ENCODE results near the gene ASPSCR1.

ASPSCR1 gene

DNA sequence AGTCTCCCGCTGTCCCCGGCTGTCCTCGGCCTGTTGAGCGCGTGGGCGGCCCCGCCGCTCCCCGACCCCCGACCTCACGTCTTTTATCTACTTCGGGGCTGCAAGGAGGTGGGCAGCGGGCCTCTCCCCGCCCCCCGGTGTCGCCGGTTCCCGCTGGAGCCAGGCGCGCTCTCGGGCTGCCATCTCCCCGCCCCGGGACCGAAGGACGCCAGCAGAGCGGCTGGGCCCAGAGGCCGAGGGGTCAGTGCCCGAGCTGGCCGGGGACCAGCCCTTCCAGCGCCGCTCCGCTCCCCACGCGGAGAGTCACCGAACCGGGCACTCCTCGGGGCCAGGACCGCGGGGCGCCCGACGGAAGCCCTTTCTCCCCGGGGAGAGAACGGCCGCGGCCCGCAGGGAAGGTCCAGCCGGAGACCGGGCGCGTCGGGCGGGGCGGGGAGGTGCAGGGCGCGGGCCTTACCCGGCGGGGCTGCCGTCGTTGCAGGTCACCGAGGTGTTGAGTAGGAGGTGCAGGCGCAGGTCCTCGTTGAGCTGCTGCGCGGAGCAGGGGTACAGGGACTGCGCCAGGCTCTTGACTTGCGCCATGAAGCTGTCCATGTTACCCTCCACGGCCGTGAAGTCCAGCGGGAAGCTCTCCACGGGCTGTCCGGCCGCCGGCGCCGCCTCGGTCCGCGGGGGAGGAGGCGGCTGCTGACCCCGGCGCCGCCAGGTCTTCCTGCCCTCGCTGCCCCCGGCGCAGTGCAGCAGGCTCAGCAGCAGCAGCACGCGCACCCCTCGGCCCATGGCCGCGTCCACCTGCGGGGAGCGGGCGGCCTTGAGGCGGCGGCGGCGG is 17.1 kb upstream of the ASPSCR1 start:
- DNase-seq (ENCODE audit: low read depth, low spot score) = no peak

DNA sequence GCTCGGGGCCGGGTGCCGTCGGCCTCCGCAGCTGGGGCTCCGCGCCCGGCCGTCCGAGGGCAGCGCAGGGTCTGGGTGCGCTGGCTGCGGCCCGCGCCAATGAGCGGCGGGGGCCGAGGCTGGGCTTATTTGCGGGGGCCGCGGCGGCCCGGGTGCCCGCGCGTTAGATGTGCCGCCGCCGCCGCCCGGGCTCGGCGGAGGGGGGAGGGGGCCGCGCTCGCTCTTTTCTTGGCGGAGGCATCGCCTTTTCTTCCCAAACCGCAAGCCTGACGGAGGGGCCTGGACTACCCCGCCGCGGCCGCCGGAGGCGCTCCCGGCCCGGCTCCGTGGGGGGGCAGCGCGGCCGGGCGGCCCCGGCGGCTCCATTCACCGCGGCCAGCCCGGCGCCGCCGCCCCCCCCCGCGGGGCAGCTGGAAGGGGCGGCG is 16.3 kb upstream of the ASPSCR1 start, which contains the start of gene NOTUM:
TSS of gene NOTUM (minus strand) at position 101 of the 425 bp plus-strand sequence. CDS start 278 bp downstream, outside the sequence.
- DNase-seq (ENCODE audit: low read depth, low spot score) = no peak

DNA sequence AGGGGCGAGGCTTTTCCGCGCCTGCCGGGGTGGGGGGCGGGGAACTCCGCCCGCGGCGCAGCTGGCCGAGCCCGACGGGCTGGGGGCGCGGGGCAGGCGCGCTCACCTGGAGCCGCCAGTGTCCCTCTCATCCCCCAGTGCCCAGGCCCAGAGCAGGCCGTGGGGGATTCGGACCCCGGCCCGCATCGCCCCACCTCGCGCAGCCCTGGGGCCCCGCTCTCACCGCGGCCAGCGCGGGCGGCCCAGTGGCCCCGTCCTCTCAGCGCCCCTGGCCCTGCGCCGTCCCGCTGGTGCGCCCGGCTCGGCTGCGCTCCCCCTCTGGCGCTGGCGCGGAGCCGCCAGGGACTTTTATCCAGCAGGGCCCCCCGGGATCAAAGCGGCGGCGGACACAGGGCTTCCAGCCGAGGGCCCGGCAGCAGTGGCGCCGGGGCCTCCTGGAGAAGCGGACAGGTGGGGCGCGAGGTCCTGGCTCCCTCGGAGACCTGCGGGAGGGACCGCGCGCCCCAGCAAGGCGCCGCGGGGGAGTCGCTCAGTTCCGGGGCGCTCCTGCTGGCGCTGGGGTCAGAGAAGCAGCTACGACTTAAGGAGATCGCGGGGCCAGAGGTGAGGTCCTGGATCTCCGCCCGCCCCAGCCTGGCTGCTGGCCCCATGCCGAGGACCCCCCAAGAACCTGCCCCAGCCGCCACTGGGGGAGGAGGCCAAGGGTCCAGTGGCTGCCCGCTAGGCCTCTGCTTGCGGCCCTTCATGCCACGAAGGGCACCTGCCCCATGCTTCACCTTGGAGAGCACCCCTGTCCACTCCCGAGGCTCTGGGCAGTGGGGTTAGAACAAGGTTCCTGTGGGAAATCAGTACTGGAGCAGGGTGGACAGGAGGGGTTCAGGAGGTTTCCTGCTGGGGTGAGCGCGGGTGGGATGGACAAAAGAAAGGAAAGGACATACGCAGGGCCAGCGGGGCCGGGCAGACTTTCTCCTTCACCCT is 15.6 kb upstream of the ASPSCR1 start:
- no peak for DNase-seq (ENCODE audit: low read depth, low spot score)

DNA sequence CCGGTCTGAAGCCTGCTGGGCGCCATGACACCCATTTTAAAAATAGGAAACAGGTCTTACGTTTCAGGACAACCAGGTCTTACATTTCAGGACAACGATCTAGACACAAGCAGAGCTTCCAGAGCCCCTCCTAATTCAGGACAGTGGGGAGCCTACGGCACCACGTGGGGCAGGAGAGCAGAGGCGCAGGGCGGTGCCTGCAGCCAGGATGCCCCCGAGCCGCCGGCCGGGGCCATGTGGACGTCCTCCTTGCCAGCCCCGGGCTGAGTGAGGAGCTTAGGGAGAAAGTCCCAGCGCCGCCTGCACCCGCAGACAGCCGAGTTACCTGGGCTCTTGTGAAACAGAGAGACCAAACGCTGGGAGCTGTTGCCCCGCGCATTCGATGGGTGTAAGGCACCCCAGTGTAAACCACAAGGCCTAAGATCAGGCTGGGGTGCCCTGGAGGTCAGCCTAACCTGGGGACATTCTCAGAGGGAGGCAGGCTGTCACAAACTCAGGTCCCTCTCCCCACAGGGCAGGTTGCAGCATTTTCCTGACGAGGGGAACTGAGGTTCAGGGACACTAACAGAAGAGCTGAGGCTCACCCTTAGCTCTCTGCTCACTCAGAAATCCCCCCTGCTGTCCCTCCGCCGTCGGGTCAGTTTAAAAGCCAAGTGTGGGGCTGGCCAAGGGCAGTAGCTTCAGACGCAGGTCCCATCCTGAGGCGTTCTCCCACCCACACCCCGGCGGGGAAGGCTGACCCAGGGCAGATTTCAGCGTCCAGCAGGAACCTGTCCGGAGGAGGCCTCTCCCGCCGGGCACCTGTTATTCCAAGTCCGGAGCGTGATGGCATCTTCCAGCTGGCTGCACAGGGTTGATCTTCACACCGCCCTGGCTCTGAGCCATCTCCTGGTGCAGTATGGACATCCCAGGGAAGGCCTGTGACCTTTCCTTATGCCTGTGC is 14.7 kb upstream of the ASPSCR1 start:
- no peak for DNase-seq (ENCODE audit: low read depth, low spot score)

DNA sequence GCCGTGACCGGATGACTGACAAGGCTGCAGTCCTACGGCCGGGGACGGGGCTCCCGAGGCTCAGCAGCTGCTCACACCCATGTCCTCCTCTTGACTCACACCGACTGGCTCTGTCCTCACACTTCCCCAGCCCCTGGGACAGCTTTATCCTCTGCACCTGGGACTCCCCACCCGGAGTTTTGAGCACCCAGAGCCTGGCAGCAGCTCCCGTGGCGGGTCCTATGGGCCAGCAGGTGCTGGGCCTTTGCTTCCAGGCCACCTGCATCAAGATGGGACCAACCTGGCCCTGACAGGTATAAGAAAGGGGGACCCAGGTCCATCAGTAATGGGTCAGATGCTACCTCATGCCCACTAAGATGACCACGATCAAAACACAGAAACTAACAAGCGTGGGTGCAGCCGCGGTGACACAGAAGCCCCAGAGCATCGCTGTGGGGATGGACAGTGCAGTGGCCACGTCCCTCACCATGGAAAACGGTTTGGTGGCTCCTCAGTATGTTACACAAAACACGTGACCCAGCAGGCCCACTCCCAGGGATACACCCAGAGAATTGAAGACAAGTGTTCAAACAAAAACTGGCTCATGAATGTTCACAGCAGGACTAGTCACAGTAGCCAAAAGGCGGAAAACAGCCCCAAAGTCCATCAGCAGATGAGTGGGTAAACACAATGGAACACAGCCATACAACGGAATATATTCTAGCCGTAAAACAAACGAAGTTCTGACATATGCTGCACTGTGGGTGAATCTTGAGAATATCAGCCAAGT is 13.2 kb upstream of the ASPSCR1 start:
- no peak for DNase-seq (ENCODE audit: low read depth, low spot score)

DNA sequence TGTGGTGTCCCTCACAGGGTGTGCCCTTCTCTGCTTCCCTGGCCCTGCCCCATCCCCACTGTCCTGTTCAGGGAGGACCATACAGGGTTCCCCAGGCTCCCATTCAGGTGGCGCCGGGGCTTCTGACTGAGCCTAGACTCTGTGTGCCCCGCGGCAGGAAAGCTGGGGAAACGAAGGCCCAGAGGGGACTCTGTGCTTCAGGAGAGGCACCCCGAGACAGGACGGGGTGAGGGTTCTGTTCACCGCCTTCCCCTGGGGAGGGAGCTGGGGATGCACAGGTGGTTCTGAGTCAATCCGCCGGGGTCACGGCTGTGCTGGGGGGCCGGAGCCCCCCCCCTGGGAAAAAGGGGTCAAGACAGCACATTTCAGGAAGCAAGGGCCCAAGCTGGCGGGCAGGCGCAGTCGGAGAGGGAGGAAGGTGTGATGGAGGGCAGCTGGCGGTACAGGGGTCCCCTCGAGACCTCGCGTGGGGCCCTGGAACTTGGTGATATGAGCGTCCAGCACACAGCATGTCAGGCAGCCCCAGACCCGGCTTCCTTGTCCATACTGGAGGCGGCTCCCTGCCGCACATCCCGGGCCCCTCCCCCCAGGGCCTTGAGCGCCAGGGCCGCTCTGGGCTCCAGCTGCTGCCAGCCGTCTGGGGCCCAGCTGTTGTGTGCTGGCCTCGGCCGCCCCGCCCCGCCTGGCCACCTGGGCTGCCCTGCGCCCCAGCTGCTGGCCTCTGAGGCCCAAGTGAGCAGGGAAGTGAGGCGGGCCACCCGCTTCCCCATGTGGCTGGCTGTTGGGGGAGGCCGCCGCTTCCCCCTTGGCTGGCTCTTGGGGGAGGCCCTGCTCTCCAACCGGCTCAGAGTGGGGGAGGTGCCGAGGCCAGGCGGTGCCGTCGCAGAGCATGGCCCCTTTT is 10.8 kb upstream of the ASPSCR1 start:
- no peak for DNase-seq (ENCODE audit: low read depth, low spot score)

DNA sequence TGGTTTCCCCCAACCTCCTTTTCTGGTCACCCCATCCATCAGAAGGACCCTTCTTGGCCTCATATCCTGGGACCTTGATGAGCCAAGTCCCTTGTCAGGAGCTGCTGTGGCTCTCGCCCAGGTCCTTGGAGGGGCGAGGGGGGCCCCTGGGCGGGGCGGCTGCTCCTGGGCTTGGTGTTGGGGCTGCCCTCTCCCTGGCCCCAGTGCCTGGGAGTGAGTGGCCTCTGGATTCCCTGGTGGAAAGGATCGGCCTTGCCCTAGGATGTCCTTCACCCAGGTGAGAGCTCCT is 10.2 kb upstream of the ASPSCR1 start:
- no peak for DNase-seq (ENCODE audit: low read depth, low spot score)

DNA sequence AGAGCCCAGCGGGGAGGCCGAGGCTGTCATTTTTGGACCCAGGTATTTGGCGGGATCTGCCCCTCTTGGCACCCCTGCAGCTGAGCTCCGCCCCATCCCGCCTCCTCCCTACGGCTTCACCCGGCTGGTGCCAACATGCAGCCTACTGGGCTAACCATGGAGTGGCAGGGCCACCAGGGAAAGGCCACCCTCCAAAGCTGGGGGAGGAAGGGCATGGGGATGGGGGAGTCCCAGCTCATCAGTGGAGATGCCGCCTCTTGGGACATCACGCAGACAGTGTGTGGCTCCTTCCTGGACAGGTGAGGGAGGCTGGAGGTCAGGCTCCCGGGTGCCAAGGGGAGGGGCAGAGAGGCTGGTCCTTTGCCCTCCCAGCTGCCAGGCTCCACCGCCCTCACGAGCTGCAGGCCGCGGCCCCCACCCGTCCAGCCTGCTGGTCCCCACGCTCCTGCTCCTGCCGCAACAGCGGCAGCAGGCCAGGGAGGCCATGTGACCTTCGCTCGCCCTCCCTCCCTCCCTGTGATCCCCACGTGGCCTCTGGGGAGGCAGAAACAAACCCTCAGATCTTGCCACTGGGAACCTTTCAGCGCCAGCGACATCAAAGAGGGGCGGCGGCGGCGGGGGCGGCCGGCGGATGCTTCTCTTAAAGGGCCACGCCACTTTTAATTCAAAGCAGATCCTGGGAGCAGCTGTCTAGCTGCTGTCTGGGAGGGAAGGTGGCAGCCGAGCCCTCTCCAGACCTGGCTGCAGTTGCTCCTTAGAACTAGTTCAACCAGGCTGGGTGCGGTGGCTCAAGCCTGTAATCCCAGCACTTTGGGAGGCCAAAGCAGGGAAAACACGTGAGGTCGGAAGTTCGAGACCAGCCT is 9.7 kb upstream of the ASPSCR1 start:
- peak; percentile 61 for DNase-seq (ENCODE audit: low read depth, low spot score)

DNA sequence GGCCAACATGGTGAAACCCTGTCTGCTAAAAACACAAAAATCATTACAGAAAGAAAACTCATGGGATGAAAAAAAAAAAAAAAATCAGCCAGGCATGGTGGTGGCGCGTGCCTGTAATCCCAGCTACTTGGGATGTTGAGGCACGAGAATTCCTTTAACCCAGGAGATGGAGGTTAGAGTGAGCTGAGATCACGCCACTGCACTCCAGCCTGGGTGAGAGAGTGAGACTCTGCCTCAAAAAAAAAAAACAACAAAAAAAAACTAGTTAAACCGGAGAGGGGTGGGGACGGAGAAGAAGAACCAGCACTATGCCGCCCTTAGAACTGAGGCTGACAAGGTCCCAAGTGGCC is 9.1 kb upstream of the ASPSCR1 start:
- DNase-seq (ENCODE audit: low read depth, low spot score) = no peak

DNA sequence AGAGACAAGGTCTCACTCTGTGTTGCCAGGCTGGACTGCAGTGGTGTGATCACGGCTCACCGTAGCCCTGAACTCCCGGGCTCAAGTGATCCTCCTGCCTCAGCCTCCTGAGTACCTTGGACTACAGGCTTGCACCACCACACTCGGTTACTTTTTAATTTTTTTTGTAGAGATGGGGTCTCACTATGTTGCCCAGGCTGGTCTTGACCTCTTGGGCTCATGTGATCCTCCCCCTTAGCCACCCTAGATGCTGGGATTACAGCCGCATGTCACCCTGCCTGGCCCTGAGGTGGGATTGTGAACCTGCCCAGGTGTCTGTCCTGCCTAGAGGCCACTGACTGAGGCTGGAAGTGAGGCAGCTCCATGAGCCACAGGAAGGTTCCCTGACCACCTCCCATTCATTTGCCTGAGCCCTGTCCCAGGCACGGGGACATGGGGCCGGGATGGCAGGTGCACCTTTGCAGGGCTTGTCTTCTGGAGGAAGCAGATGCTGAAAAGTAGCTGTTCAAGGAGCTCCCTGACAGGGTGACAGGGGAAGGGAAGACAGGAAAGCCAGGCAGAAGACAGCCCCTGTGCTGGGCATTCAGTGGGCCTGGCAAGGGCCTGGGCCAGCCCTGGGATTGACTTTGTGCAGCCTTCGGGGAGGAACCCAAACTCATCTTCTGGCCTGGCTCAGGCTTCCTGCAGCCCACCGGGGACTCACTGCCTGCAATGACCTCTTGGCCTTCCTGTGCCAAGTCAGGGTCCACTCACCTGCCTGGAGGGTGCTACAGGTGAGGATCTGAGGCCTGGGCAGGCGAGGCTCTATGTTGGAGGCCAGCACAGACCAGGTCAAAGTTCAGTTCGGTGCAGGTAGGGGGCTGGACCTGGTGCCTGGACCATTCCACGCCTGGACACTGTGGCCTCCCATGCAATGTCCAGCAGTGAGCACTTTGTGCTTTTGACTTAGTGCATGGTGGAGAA is 8.3 kb upstream of the ASPSCR1 start:
- no peak for DNase-seq (ENCODE audit: low read depth, low spot score)

DNA sequence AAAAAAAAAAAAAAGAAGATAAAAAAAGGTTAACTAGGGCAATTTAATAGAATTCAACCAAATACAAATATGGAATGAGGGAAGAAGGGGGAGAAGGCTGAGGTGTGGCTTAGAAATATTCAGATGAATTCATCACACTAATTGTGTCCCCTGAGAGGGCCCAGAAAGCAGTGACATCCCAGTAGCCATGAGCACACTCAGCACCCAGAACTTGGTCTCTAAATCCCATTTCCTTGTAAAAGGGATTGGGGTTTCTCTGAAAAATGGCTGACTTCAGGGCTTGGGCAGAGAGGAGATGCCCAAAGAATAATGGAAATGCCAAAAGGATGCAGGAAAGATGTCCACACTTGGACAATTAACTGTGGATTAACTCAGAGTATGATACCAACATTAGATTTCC is 4.0 kb upstream of the ASPSCR1 start:
- DNase-seq (ENCODE audit: low read depth, low spot score) = no peak

DNA sequence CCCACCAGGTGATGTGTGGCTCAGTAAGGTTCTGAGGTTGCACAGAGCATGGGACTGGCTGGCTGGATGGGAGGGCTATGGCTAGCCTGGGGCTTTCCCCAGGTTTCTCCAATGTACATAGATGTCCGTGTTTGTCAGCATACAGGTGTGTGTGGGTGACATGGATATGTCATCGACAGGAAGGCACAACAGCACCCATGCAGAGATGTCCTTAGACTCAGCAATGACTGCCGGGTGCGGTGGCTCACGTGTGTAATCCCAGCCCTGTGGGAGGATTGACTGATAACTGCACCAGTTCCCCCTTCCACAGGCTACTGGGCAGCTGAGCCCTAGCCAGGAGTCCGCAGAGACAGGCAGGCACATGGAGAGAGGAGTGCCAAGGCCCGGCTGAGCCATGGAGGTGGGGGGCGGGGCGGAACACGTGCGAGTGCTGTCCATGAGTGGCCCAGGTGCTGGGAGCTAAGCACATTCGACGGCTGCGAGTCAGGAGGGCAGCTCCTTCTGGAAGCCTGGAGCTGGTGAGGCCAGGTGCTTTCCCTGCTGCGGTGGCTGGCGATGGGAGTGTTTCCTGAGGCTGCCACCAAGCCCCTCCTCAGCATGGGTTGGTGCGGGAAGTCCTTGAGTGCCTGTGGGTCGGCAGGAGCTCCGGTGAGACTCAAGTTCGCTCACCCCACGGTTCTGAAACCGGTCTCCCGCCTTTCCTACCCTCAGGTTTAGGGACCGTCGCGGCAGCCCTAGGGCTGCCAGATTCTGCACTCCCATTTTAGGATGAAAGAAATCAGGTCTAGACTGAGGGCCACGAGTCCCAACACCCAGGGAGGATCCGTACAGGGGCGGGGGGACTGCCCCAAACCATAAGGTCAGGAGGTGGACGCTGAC is 858 bp upstream of the ASPSCR1 start:
- DNase-seq (ENCODE audit: low read depth, low spot score) = no peak

DNA sequence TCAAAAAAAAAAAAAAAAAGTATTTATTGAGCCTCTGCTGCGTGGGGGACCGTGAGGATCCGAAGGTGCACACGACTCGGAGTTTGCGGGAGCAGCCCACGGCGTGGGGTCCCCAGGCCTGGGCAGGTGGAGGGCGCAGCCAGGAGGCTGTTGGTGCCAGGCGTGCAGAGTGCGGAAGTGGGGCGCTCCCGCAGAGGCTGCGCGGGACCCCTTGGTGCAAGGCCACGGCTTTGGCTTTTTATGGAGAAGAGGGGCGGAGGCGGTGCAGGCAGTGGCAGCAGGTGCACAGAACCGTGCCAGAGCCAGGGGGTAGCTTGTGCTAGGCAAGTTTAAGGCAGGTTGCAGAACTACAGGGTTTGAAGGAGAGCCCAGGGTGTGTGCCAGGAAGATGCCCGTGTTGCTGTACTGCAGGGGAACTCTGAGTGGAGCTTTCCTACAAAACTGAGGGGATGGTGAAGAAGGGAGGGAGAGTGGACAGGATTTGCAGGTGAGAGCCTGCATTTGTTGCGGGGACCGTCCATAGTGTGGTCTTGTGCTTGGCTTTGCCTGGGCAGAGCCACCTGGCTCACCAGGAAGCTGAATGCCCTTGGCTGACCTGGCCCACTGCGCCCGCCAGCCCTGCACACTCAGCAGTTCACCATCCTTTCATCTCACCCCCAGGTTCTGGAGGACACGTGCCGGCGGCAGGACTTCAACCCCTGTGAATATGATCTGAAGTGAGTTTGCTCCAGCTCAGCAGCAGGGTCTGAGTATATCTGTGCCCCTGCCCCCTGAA is 1.3 kb downstream of the ASPSCR1 start:
- DNase-seq (ENCODE audit: low read depth, low spot score) = no peak

DNA sequence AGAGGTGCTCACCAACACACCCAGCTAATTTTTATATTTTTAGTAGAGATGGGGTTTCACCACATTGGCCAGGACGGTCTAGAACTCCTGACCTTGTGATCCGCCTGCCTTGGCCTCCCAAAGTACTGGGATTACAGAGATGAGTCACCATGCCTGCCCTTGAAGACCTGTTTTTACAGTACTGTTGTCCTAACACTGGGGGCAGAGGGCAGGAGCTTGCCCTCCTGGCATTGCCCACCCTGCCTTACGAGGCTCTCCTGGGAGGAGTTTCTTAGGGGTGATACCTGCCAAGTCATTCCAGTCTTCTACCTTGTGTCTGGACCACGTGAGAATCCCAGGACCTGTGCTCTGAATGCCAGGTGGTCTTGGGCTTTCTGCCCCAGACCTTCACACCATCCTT is 2.7 kb downstream of the ASPSCR1 start:
- DNase-seq (ENCODE audit: low read depth, low spot score) = no peak

DNA sequence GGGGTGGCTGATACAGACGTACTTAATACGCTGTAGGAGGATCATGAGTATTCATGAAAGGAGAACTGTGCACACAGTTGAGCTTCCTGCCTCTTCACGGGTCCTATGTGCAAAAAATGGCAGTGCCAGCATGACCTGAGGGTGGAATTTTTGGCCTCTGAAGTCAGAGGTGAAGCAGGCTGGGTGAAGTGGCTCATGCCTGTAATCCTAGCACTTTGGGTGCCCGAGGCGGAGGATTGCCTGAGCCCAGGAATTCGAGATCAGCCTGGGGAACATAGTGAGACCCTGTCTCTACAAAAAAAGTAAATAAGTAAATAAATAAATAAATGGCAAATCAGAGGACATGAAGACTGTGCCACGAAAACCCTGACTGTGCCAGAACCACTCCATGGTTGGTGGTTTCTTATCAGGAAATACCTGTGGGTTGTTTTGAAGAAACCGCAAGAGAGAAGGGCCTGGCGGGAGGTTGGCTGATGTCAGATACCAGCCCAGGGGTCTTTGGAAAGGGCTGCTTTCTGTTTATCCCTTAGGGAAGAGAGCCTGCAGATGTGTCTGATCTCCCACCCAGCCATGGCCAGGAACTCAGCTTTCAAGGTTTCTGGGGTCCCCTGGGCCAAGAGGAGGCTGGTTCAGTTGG is 3.4 kb downstream of the ASPSCR1 start:
- no peak for DNase-seq (ENCODE audit: low read depth, low spot score)

Measured in iPS DF 19.7 (cell line).